Stomach (tissue), 9 donors: Measurements from ENCODE around the gene GDPGP1. TPM values are rescaled to one million over a fixed set of nuclear protein-coding genes. Genes with fewer than 3 reads are reported as not detected.

Source experiments
- DNase-seq, 2 donors: peaks; one replicate each; pipeline versions ENCODE4 v3.0.0 to v3.0.0-alpha.2; 2013 to 2019
- H3K27ac ChIP-seq, 5 donors: fragments of 200-600 bp in 4 of 5; sonication (generic) in 4 of 5; one replicate each; pipeline ENCODE4 v1.5.1; 2013 to 2019; ENCODE audit warnings: mild to moderate bottlenecking in 1 of 5, moderate library complexity in 1 of 5
- H3K27me3 ChIP-seq, 3 donors: fragments of 200-600 bp; sonication (generic); one replicate each; pipeline ENCODE4 v1.5.1; 2017 to 2019; ENCODE audit warnings: mixed run types in 1 of 3
- H3K36me3 ChIP-seq, 4 donors: fragments of 200-600 bp; sonication (generic); 1 replicate in 3 of 4; 2 replicates in 1 of 4; pipeline ENCODE4 v1.5.1; 2016 to 2019
- H3K4me1 ChIP-seq, 4 donors: fragments of 200-600 bp; sonication (generic); one replicate each; pipeline ENCODE4 v1.5.1; 2016 to 2019
- H3K4me3 ChIP-seq, 4 donors: fragments of 200-600 bp; sonication (generic) in 3 of 4; one replicate each; pipeline ENCODE4 v1.5.1; 2016 to 2019; ENCODE audit warnings: mild to moderate bottlenecking in 1 of 4
- H3K9me3 ChIP-seq, 4 donors: fragments of 200-600 bp; sonication (generic); one replicate each; pipeline ENCODE4 v1.5.1; 2016 to 2019
- EP300 ChIP-seq: sonication (generic); formaldehyde crosslinking; IDR thresholded peaks from one replicate; pipeline ENCODE4 v1.6.1; 2017; ENCODE audit warnings: antibody characterized with exemption
- POLR2A ChIP-seq, 4 donors: fragments of 450-650 bp; IDR thresholded peaks; one replicate each; pipeline ENCODE4 v1.6.1; 2016; ENCODE audit warnings: antibody characterized with exemption in 4 of 4, control low read depth in 2 of 4, mild to moderate bottlenecking in 1 of 4, moderate library complexity in 1 of 4
- POLR2AphosphoS5 ChIP-seq, 3 donors: sonication (generic); formaldehyde crosslinking; IDR thresholded peaks; one replicate each; pipeline ENCODE4 v1.6.1; 2016; ENCODE audit warnings: antibody characterized with exemption in 3 of 3
- WGBS, 5 donors: extraction: QIAGEN DNeasy Blood & Tissue Kit in 3 of 5; methylation state at CpG; one replicate each; pipeline versions ENCODE4 v1.1.5 to v1.1.7; 2013 to 2018; 5-methylcytosine and 5-hydroxymethylcytosine counted together
- intact Hi-C: fragments of 100-400 bp; cut with DNase I; formaldehyde crosslinking; loops from one replicate; pipeline ENCODE4 v1.15.1; 2023; ENCODE audit warnings: low total_unique reads
- polyA plus RNA-seq, 3 donors: library from polyadenylated mRNA; stranded (reverse); fragments of 200-250 nt; gene quantifications; one replicate each; pipeline ENCODE4 v1.2.3, GENCODE V29; 2013
- total RNA-seq, 5 donors: library from RNA; depleted of rRNA; stranded (reverse); fragments of >200 nt; gene quantifications; one replicate each; pipeline versions ENCODE4 v1.1.0 to v1.2.3, GENCODE V29; 2014 to 2016
- TF ChIP-seq, protein P1 (sequence below), 7 experiments: fragments of 450-650 bp in 4 of 7; fragments of 200-600 bp in 3 of 7; sonication (generic) in 3 of 7; IDR thresholded peaks; one replicate each; pipeline ENCODE4 v1.5.1; 2016 to 2019; ENCODE audit warnings: antibody characterized with exemption in 7 of 7, control low read depth in 2 of 7, mild to moderate bottlenecking in 1 of 7
- donor health status: healthy with polysubstance abuse.
- donor health status: Bipolar disorder and iron deficiency.
- donor health status: healthy.

GDPGP1 gene
- total and polyA plus RNA-seq, 8 donors, result under 0.01 to 26.6 (median 3.2) TPM; not detected in 1

DNA sequence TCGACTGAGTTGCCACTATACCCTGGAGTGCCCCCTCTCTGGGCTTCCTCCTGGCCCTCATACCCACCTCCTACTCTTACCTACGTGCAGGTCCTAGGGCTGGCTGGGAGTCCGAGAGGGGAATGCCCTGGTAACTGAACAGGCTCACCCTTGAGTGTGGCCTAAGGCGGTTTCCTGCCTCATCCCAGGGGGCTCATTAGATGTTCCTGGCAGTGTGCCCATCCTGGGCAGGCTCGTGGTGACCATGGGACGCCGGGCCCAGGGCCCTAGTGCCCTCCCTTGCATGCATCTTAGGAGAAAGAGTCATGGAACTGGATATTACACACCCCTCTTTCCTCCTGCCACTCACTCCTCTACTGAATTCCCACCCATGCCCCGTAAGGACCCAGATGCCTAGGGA is 30.1 kb upstream of the GDPGP1 start:
- no peaks in the 10 kb centered on the region for H3K9me3 ChIP-seq
- peak overlapping the region in 1 of 4 donors; percentile 7 for H3K4me3 ChIP-seq
- intact Hi-C loops, result no loop called here
- 71 to 84% (median 75%) methylated on average over 7 to 8 of the region's 8 CpGs for WGBS, 5 donors
- H3K27ac ChIP-seq, result no peak overlapping the region
- no peaks in the 10 kb centered on the region for H3K27me3 ChIP-seq
- TF ChIP-seq POLR2AphosphoS5 (IDR thresholded peaks at IDR 0.05) (no peak), EP300 (no peak), POLR2A (IDR thresholded peaks at IDR 0.05) (no peak)
- TF ChIP-seq, protein P1, sequence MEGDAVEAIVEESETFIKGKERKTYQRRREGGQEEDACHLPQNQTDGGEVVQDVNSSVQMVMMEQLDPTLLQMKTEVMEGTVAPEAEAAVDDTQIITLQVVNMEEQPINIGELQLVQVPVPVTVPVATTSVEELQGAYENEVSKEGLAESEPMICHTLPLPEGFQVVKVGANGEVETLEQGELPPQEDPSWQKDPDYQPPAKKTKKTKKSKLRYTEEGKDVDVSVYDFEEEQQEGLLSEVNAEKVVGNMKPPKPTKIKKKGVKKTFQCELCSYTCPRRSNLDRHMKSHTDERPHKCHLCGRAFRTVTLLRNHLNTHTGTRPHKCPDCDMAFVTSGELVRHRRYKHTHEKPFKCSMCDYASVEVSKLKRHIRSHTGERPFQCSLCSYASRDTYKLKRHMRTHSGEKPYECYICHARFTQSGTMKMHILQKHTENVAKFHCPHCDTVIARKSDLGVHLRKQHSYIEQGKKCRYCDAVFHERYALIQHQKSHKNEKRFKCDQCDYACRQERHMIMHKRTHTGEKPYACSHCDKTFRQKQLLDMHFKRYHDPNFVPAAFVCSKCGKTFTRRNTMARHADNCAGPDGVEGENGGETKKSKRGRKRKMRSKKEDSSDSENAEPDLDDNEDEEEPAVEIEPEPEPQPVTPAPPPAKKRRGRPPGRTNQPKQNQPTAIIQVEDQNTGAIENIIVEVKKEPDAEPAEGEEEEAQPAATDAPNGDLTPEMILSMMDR (IDR thresholded peaks at IDR 0.05), result no peak
- peaks cover 0 to 47% (median 31%) of the 10 kb centered on the region in 4 donors for H3K36me3 ChIP-seq
- DNase-seq, result peak in 1 of 2 donors; percentile 55
- H3K4me1 ChIP-seq, result peaks cover 30 to 68% (median 58%) of the 10 kb centered on the region in 4 donors

- H3K9me3 ChIP-seq, result no peaks in the 10 kb centered on the region
- H3K4me1 ChIP-seq, result peaks cover 31 to 77% (median 63%) of the 10 kb centered on the region in 4 donors
- 80 to 92% (median 86%) methylated on average over 9 to 10 of the region's 10 CpGs for WGBS, 5 donors
Observed at GRCh38 chr15:90205050-90205848, 28.8 kb upstream of the GDPGP1 start.

DNA sequence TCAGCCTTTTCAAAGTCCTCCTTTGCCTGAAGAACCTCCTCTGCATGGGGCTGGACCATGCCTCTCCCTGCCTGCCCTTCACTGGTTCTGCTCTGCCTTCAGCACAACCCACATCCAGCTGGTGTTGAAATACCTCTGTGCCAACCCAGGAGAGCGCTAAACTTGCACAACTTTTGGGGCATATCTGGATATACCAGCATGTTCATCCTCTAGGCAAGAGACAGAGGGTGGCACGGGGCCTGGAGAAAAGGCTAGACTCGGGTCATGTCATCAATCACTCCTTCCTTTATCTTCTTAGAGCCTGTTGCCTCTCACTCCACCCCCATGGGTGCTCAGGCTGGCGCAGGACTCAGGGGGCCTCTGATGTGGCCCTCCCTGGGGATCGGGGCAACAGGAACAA is 28.1 kb upstream of the GDPGP1 start:
- no peak for TF ChIP-seq POLR2A (IDR thresholded peaks at IDR 0.05)
- TF ChIP-seq POLR2AphosphoS5 (IDR thresholded peaks at IDR 0.05), result no peak
- TF ChIP-seq, protein P1 (IDR thresholded peaks at IDR 0.05), result no peak
- TF ChIP-seq EP300, result no peak
- Histone ChIP-seq H3K9me3 (no peaks in the 10 kb centered on the region), H3K4me3 (no peak overlapping the region), H3K4me1 (peaks cover 37 to 77% (median 63%) of the 10 kb centered on the region in 4 donors), H3K27me3 (no peaks in the 10 kb centered on the region), H3K27ac (no peak overlapping the region), H3K36me3 (peaks cover 0 to 65% (median 31%) of the 10 kb centered on the region in 4 donors)
- WGBS, 5 donors, result 75 to 91% (median 82%) methylated on average over 5 of the region's 5 CpGs
- no peak for DNase-seq
- intact Hi-C loops, result no loop called here

More at GRCh38 chr15:90205050-90205848, 28.8 kb upstream of the GDPGP1 start:
- TF ChIP-seq POLR2A (IDR thresholded peaks at IDR 0.05) (no peak), POLR2AphosphoS5 (IDR thresholded peaks at IDR 0.05) (no peak), EP300 (no peak)
- TF ChIP-seq, protein P1 (IDR thresholded peaks at IDR 0.05), result no peak
- intact Hi-C loops, result no loop called here
- Histone ChIP-seq H3K36me3 (peaks cover 0 to 59% (median 31%) of the 10 kb centered on the region in 4 donors), H3K4me3 (no peak overlapping the region), H3K27me3 (no peaks in the 10 kb centered on the region), H3K27ac (no peak overlapping the region)
- DNase-seq, result no peak

GRCh38 chr15:90207252-90207651 is 26.8 kb upstream of the GDPGP1 start:
- H3K4me3 ChIP-seq, result no peak overlapping the region
- H3K36me3 ChIP-seq, result peaks cover 0 to 65% (median 31%) of the 10 kb centered on the region in 4 donors
- 84 to 93% (median 90%) methylated on average over 6 of the region's 6 CpGs for WGBS, 5 donors
- DNase-seq, result no peak
- H3K27ac ChIP-seq, result no peak overlapping the region
- intact Hi-C loops, result no loop called here
- TF ChIP-seq, protein P1 (IDR thresholded peaks at IDR 0.05), result no peak
- TF ChIP-seq POLR2AphosphoS5 (IDR thresholded peaks at IDR 0.05) (no peak), EP300 (no peak), POLR2A (IDR thresholded peaks at IDR 0.05) (no peak)
- H3K4me1 ChIP-seq, result peaks cover 46 to 81% (median 66%) of the 10 kb centered on the region in 4 donors
- no peaks in the 10 kb centered on the region for H3K9me3 ChIP-seq
- H3K27me3 ChIP-seq, result no peaks in the 10 kb centered on the region
